Astrocyte (in vitro differentiated cells and primary cell): ENCODE measurements around the gene NPHP1.
"Not testable (repeated sequence)": the region's sequence is repeated elsewhere in the genome, so short reads cannot be mapped to it uniquely, and the experiment has no call there.

Experiments used
- EZH2 ChIP-seq: IDR thresholded peaks from 2 replicates; pipeline ENCODE4 v1.6.1; 2012; ENCODE audit warnings: mild to moderate bottlenecking, low read length, inconsistent platforms; ENCODE audit not compliant: insufficient read depth
- TF ChIP-seq, protein P1 (sequence below): IDR thresholded peaks from 2 replicates; pipeline ENCODE4 v1.5.1; 2011; ENCODE audit warnings: low read depth, mild to moderate bottlenecking, inconsistent platforms, low read length, moderate library complexity; ENCODE audit not compliant: insufficient read depth

- TF ChIP-seq, protein P1, sequence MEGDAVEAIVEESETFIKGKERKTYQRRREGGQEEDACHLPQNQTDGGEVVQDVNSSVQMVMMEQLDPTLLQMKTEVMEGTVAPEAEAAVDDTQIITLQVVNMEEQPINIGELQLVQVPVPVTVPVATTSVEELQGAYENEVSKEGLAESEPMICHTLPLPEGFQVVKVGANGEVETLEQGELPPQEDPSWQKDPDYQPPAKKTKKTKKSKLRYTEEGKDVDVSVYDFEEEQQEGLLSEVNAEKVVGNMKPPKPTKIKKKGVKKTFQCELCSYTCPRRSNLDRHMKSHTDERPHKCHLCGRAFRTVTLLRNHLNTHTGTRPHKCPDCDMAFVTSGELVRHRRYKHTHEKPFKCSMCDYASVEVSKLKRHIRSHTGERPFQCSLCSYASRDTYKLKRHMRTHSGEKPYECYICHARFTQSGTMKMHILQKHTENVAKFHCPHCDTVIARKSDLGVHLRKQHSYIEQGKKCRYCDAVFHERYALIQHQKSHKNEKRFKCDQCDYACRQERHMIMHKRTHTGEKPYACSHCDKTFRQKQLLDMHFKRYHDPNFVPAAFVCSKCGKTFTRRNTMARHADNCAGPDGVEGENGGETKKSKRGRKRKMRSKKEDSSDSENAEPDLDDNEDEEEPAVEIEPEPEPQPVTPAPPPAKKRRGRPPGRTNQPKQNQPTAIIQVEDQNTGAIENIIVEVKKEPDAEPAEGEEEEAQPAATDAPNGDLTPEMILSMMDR, result not testable (repeated sequence)
- not testable (repeated sequence) for TF ChIP-seq EZH2
These were observed 110.9 kb downstream of the NPHP1 start for GRCh38 chr2:110093924-110094323.
